CD4-positive, alpha-beta memory T cell (primary cell): ENCODE data around the gene MEST. TPM values are rescaled to one million over a fixed set of nuclear protein-coding genes. Genes with fewer than 3 reads are reported as not detected.
"Not testable (repeated sequence)": the region's sequence is repeated elsewhere in the genome, so short reads cannot be mapped to it uniquely, and the experiment has no call there.

Experiments used
- CTCF ChIA-PET: fragments of 350-600 bp; sonication (Branson Sonifier 250); formaldehyde crosslinking; loops from one replicate; lab custom pipeline; 2021; ENCODE audit warnings: inconsistent platforms; ENCODE audit not compliant: partially characterized antibody; lab: Charles Lee
- POLR2A ChIA-PET: fragments of 350-600 bp; sonication (Branson Sonifier 250); formaldehyde crosslinking; loops from one replicate; lab custom pipeline; 2021; ENCODE audit not compliant: partially characterized antibody; lab: Charles Lee
- DNase-seq, 5 donors: peaks; one replicate each; pipeline versions ENCODE4 v3.0.0 to v3.0.0-alpha.2; 2020 to 2022; ENCODE audit warnings: mixed read lengths in 1 of 5
- H3K27ac ChIP-seq: one replicate; pipeline ENCODE4 v1.7.0; 2013; ENCODE audit warnings: low read depth, low read length
- H3K27me3 ChIP-seq: 2 replicates; pipeline ENCODE4 v1.7.0; 2013; ENCODE audit warnings: mild to moderate bottlenecking, low read length, moderate library complexity; ENCODE audit not compliant: insufficient read depth
- H3K36me3 ChIP-seq: 2 replicates; pipeline ENCODE4 v1.7.0; 2013; ENCODE audit warnings: mild to moderate bottlenecking, low read length, moderate library complexity; ENCODE audit not compliant: insufficient read depth
- H3K4me1 ChIP-seq: 2 replicates; pipeline ENCODE4 v1.7.0; 2013; ENCODE audit warnings: mild to moderate bottlenecking, low read length, moderate library complexity; ENCODE audit not compliant: insufficient read depth
- H3K4me3 ChIP-seq, 2 donors: one replicate each; pipeline ENCODE4 v1.7.0; 2013; ENCODE audit warnings: low read length in 2 of 2, mild to moderate bottlenecking in 1 of 2
- H3K9me3 ChIP-seq, 2 donors: one replicate each; pipeline ENCODE4 v1.7.0; 2013; ENCODE audit warnings: low read length in 2 of 2, control low read depth in 1 of 2; ENCODE audit not compliant: control insufficient read depth in 1 of 2
- H3K27ac Mint-ChIP-seq, 7 donors: one replicate each; pipeline ENCODE4 v1.8.0; 2020 to 2021; ENCODE audit warnings: mixed read lengths in 7 of 7, mild to moderate bottlenecking in 6 of 7, inconsistent platforms in 3 of 7, moderate library complexity in 3 of 7
- H3K27me3 Mint-ChIP-seq, 2 donors: one replicate each; pipeline ENCODE4 v1.8.0; 2020 to 2021; ENCODE audit warnings: mixed read lengths in 2 of 2
- H3K36me3 Mint-ChIP-seq, 2 donors: one replicate each; pipeline ENCODE4 v1.8.0; 2020 to 2021; ENCODE audit warnings: mixed read lengths in 2 of 2, inconsistent platforms in 1 of 2, mild to moderate bottlenecking in 1 of 2
- H3K4me1 Mint-ChIP-seq, 4 donors: one replicate each; pipeline ENCODE4 v1.8.0; 2020 to 2021; ENCODE audit warnings: mixed read lengths in 4 of 4, mild to moderate bottlenecking in 1 of 4
- H3K4me3 Mint-ChIP-seq, 8 donors: one replicate each; pipeline ENCODE4 v1.8.0; 2020 to 2021; ENCODE audit warnings: mixed read lengths in 8 of 8, mild to moderate bottlenecking in 7 of 8, moderate library complexity in 6 of 8, inconsistent platforms in 3 of 8
- H3K9me3 Mint-ChIP-seq, 8 donors: one replicate each; pipeline ENCODE4 v1.8.0; 2020 to 2021; ENCODE audit warnings: mixed read lengths in 8 of 8, mild to moderate bottlenecking in 5 of 8, inconsistent platforms in 3 of 8, moderate library complexity in 1 of 8
- intact Hi-C: fragments of 100-400 bp; cut with micrococcal nuclease; formaldehyde crosslinking; loops from one replicate; pipeline ENCODE4 v1.15.1; 2023
- polyA plus RNA-seq, 2 donors: library from polyadenylated mRNA; unstranded; fragments of 300-500 nt; fragmentation: Illumina TruSeq; gene quantifications; one replicate each; pipeline ENCODE4 v1.2.3, GENCODE V29; 2021
- total RNA-seq, 2 experiments: library from RNA; stranded (reverse); gene quantifications; one replicate each; pipeline ENCODE4 v1.2.3, GENCODE V29; 2021

The MEST gene
- total and polyA plus RNA-seq, 4 experiments from 2014 or later, result 2.3 to 9.6 (median 3.1) TPM

DNA sequence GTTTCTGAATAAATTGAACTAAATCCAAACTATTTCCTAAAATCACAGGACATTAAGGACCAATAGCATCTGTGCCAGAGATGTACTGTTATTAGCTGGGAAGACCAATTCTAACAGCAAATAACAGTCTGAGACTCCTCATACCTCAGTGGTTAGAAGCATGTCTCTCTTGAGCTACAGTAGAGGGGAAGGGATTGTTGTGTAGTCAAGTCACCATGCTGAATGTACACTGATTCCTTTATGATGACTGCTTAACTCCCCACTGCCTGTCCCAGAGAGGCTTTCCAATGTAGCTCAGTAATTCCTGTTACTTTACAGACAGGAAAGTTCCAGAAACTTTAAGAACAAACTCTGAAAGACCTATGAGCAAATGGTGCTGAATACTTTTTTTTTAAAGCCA is 13.9 kb downstream of the MEST start:
- POLR2A ChIA-PET, result no interaction called here
- Histone ChIP-seq H3K27ac (no peak overlapping the region), H3K36me3 (no peaks in the 10 kb centered on the region), H3K4me3 (no peak overlapping the region), H3K9me3 (no peaks in the 10 kb centered on the region), H3K4me1 (no peaks in the 10 kb centered on the region), H3K27me3 (no peaks in the 10 kb centered on the region)
- Mint-ChIP-seq H3K4me1 (no peaks in the 10 kb centered on the region), H3K4me3 (no peak overlapping the region), H3K9me3 (no peaks in the 10 kb centered on the region), H3K27ac (no peak overlapping the region), H3K36me3 (peaks cover 29 to 50% of the 10 kb centered on the region in 2 donors), H3K27me3 (no peaks in the 10 kb centered on the region)
- intact Hi-C loops, result no loop called here
- no peak for DNase-seq
- CTCF ChIA-PET, result no interaction called here

DNA sequence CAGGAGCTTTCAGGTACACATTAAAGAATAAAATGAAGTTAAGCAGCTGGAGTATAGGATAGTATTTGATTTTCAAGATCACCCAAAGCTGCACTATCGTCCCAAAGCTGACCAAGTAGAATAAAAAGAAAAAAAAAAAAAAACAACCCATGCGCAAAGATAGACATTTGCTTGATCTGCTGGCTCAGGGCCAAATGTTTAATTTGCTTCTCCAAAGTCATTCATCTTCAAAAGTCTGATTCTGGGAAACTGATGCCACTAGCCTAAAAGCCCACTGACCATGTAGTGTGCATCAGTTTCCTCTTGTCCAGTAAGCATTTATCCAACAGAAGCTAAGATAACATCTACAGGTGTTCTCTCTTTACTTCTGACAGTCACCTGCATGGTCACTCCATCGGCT is 14.5 kb downstream of the MEST start:
- Histone ChIP-seq H3K9me3 (no peaks in the 10 kb centered on the region), H3K36me3 (no peaks in the 10 kb centered on the region), H3K27me3 (no peaks in the 10 kb centered on the region), H3K4me1 (no peaks in the 10 kb centered on the region), H3K4me3 (no peak overlapping the region), H3K27ac (no peak overlapping the region)
- H3K9me3 Mint-ChIP-seq, result no peaks in the 10 kb centered on the region
- H3K4me1 Mint-ChIP-seq, result no peaks in the 10 kb centered on the region
- intact Hi-C loops, result no loop called here
- ChIA-PET POLR2A (no interaction called here), CTCF (no interaction called here)
- H3K27ac Mint-ChIP-seq, result no peak overlapping the region
- no peak for DNase-seq
- H3K27me3 Mint-ChIP-seq, result no peaks in the 10 kb centered on the region
- peaks cover 29 to 47% of the 10 kb centered on the region in 2 donors for H3K36me3 Mint-ChIP-seq
- H3K4me3 Mint-ChIP-seq, result no peak overlapping the region

DNA sequence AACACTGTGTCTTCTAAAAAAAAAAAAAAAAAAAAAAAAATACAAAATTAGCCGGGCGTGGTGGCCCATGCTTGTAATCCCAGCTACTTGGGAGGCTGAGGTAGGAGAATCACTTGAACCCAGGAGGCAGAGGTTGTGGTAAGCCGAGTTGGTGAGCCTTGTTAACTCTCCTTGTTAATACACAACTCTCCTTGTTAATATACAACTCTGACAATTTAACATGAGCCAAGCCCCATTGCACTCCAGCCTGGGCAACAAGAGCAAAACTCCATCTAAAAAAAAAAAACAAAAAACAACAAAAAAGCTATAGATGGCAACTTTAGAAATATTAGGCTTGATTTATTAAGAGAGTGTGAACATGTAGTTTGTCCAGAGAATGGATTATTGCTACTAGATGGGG is 20.2 kb downstream of the MEST start:
- H3K27ac Mint-ChIP-seq, H3K36me3 ChIP-seq, H3K27me3 ChIP-seq, H3K4me1 ChIP-seq, intact Hi-C loops, POLR2A ChIA-PET, CTCF ChIA-PET, H3K27ac ChIP-seq, H3K4me3 ChIP-seq, H3K9me3 Mint-ChIP-seq, H3K27me3 Mint-ChIP-seq, H3K9me3 ChIP-seq, H3K4me1 Mint-ChIP-seq, DNase-seq, H3K36me3 Mint-ChIP-seq, H3K4me3 Mint-ChIP-seq: not testable (repeated sequence)

DNA sequence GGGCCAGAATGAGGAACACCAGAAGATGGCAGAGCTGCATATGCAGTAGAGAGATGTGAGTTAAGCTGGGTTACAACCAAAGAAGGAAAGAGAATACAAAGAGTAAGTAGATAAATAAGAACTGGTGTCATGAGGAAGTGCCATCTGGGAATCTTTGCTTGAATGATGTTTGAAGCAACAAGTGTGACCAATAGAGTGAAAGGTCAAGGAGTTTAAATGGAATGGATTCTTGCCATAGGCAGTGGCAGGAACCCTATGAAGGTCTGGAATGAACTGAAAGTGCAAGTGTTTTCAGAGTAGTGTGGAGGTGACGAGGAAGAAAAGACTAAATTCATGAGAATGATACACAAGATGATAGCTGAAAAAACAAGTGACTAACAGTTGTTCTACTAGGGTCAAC is 21.6 kb downstream of the MEST start:
- Histone ChIP-seq H3K27ac (no peak overlapping the region), H3K4me1 (no peaks in the 10 kb centered on the region), H3K4me3 (no peak overlapping the region), H3K36me3 (no peaks in the 10 kb centered on the region), H3K9me3 (no peaks in the 10 kb centered on the region), H3K27me3 (no peaks in the 10 kb centered on the region)
- POLR2A ChIA-PET, result no interaction called here
- no peak for DNase-seq
- Mint-ChIP-seq H3K36me3 (no peaks in the 10 kb centered on the region), H3K27me3 (no peaks in the 10 kb centered on the region), H3K4me3 (no peak overlapping the region), H3K4me1 (no peaks in the 10 kb centered on the region), H3K9me3 (no peaks in the 10 kb centered on the region), H3K27ac (no peak overlapping the region)
- intact Hi-C loops, result no loop called here
- CTCF ChIA-PET, result no interaction called here

DNA sequence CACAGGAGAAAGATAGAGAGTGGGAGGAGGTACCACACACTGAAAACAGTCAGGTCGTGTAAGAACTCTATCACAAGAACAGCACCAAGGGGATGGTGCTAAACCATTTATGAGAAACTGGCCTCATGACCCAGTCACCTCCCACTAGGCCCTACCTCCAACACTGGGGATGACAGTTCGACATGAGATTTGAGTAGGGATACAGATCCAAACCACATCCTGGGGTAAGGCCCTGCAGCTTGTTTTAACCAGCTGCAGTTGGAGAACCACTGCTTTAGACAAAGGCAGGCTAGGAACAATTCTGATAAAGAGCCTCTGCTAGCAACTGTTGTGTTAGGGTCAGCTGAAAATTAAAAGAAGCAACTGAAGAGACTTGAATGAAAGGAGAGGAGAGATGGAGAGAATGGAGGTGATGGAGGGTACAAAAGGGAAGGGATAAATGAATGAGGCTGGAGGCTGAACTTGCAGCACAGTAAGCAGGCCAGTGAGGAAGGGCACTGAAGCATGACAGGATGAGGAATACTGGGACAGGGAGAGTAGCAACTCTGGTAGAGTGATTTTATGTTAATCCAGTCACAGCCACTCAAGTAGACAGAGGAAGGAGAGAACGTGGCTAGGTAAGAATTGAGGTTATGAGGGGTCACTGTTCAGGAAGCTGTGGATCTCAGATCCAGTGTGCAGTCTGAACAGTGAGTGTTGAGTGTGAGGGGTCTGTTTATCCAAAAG is 23.6 kb downstream of the MEST start:
- Histone ChIP-seq H3K4me3 (no peak overlapping the region), H3K27me3 (no peaks in the 10 kb centered on the region), H3K36me3 (no peaks in the 10 kb centered on the region), H3K4me1 (no peaks in the 10 kb centered on the region), H3K27ac (no peak overlapping the region), H3K9me3 (no peaks in the 10 kb centered on the region)
- Mint-ChIP-seq H3K27me3 (no peaks in the 10 kb centered on the region), H3K9me3 (no peaks in the 10 kb centered on the region), H3K4me3 (no peak overlapping the region), H3K4me1 (no peaks in the 10 kb centered on the region), H3K36me3 (no peaks in the 10 kb centered on the region), H3K27ac (no peak overlapping the region)
- intact Hi-C loops, result no loop called here
- no peak for DNase-seq
- ChIA-PET POLR2A (no interaction called here), CTCF (no interaction called here)

DNA sequence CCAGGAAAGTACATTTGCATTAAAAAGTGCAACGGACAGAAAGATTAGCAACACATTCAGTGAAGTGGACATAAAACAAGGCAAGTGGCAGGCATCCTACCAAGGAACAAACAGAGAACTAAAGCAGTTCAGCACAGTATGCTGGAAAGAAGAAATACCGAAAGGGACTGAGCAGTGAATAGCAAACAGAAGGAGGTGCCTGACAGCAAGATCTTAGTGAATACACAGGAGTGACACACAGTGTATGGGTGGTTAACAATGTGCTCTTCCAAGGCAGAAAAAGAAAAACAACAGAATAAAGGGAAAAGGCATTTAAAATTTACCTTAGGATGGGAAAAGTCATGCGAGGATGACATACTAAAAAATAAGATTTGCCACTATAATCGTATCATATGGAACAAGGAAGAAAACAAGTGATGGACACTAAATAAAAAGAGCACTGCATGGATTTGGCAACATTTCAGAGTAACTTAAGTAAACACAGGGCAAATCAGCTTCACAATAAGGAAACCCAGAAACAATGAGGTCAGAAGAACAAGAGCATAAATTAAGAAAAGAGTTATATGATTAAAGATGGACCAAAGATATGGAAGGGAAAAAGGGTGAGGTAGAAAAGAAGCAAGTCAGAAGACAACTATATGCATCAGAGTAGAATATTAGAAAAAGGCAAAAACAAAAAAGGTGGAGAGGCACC is 29.5 kb downstream of the MEST start:
- POLR2A ChIA-PET, result no interaction called here
- no peaks in the 10 kb centered on the region for H3K4me1 Mint-ChIP-seq
- no peaks in the 10 kb centered on the region for H3K36me3 ChIP-seq
- H3K27ac ChIP-seq, result no peak overlapping the region
- H3K4me3 ChIP-seq, result no peak overlapping the region
- no peaks in the 10 kb centered on the region for H3K27me3 ChIP-seq
- no peak for DNase-seq
- H3K4me3 Mint-ChIP-seq, result no peak overlapping the region
- no peaks in the 10 kb centered on the region for H3K9me3 Mint-ChIP-seq
- H3K9me3 ChIP-seq, result no peaks in the 10 kb centered on the region
- no peak overlapping the region for H3K27ac Mint-ChIP-seq
- no peaks in the 10 kb centered on the region for H3K4me1 ChIP-seq
- CTCF ChIA-PET, result no interaction called here
- no peaks in the 10 kb centered on the region for H3K36me3 Mint-ChIP-seq
- H3K27me3 Mint-ChIP-seq, result no peaks in the 10 kb centered on the region
- intact Hi-C loops, result no loop called here

DNA sequence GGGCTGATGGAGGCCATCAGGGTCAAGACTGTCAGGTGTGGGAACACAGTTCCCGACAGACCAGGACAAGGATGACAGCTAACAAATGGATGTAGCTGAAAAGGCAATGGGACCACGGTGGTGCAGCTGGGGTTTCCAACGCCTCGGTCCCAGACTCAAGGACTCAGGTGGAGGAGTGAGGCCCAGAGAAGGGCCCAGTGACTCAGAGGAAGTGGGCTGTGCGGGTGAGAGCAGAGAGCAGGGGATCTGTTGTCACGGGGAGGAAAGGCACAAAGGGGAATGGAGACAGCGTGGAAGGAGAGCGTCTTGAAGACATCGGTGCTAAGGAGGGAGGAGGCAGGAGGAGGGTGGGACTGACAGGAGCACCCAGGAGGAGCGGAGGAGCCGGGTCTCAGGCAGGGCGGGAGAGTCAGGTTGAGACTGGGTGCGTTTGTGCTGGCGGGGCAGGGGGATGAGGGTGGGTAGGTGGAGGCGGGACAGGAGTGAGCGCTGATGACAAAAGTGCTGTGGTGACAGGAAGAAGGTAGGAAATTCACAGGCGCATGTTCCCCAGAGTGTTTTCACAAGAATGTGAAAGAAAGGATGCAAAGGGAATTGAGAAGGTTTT is 31.7 kb downstream of the MEST start:
- H3K4me1 Mint-ChIP-seq, H3K9me3 Mint-ChIP-seq, H3K27me3 ChIP-seq, H3K9me3 ChIP-seq, CTCF ChIA-PET, H3K4me1 ChIP-seq, intact Hi-C loops, H3K4me3 Mint-ChIP-seq, POLR2A ChIA-PET, H3K27me3 Mint-ChIP-seq, H3K36me3 ChIP-seq, DNase-seq, H3K27ac ChIP-seq, H3K4me3 ChIP-seq, H3K27ac Mint-ChIP-seq, H3K36me3 Mint-ChIP-seq: not testable (repeated sequence)
